Body of pancreas (tissue), 4 donors: ENCODE measurements around the gene FAM228B.

Experiments used
- POLR2A ChIP-seq, 3 donors: fragments of 450-650 bp; IDR thresholded peaks; one replicate each; pipeline ENCODE4 v1.6.1; 2016; ENCODE audit warnings: antibody characterized with exemption in 3 of 3, mild to moderate bottlenecking in 2 of 3
- TF ChIP-seq, protein P1 (sequence below), 7 experiments: fragments of 450-650 bp in 4 of 7; fragments of 200-600 bp in 3 of 7; sonication (generic) in 3 of 7; IDR thresholded peaks; one replicate each; pipeline ENCODE4 v1.5.1; 2016 to 2019; ENCODE audit warnings: antibody characterized with exemption in 7 of 7

DNA sequence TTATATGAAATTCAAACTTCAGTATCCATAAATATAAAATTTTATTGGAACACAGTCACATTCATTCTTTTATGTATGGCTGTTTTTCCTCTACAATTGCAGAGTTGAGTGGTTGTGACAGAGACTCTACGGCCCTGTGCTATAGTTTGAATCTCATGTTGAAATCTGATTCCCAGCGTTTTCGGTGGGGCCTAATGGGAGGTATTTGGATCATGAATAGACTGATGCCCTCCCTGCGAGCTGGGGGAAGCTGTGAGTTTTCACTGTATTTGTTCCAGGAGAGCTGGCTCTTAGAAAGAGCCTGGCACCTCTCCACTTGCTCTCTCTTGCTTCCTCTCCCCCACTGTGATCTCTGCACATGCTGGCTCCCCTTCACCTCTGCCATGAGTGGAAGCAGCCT lies 1.8 kb upstream of the FAM228B start:
- TF ChIP-seq, protein P1, sequence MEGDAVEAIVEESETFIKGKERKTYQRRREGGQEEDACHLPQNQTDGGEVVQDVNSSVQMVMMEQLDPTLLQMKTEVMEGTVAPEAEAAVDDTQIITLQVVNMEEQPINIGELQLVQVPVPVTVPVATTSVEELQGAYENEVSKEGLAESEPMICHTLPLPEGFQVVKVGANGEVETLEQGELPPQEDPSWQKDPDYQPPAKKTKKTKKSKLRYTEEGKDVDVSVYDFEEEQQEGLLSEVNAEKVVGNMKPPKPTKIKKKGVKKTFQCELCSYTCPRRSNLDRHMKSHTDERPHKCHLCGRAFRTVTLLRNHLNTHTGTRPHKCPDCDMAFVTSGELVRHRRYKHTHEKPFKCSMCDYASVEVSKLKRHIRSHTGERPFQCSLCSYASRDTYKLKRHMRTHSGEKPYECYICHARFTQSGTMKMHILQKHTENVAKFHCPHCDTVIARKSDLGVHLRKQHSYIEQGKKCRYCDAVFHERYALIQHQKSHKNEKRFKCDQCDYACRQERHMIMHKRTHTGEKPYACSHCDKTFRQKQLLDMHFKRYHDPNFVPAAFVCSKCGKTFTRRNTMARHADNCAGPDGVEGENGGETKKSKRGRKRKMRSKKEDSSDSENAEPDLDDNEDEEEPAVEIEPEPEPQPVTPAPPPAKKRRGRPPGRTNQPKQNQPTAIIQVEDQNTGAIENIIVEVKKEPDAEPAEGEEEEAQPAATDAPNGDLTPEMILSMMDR (IDR thresholded peaks at IDR 0.05): no peak
- no peak for TF ChIP-seq POLR2A (IDR thresholded peaks at IDR 0.05)
